HG03571 (cell line): ENCODE measurements around the gene SLC8A2.
"Not testable (repeated sequence)": the region's sequence is repeated elsewhere in the genome, so short reads cannot be mapped to it uniquely, and the experiment has no call there.

Experiments
- ATAC-seq: cut with Tn5 transposase; IDR thresholded peaks from one replicate; pipeline ENCODE4 v1.9.1; 2021; ENCODE audit not compliant: unreplicated experiment

Gene SLC8A2

DNA sequence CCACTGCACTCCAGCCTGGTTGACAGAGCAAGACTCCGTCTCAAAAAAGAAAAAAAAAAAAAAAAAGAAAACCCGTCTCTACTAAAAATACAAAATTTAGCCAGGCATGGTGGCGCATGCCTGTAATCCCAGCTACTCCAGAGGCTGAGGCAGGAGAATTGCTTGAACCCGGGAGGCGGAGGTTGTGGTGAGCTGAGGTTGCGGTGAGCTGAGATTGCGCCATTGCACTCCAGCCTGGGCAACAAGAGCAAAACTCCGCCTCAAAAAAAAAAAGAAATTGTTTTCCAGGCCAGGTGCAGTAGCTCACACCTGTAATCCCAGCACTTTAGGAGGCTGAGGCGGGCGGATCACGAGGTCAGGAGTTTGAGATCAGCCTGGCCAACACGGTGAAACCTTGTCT lies 85.1 kb downstream of the SLC8A2 start:
- not testable (repeated sequence) for ATAC-seq

- ATAC-seq: not testable (repeated sequence)
Observed at GRCh38 chr19:47384533-47384932, 87.2 kb downstream of the SLC8A2 start.

- ATAC-seq: not testable (repeated sequence)
Observed at GRCh38 chr19:47383890-47384289, 87.8 kb downstream of the SLC8A2 start.

DNA sequence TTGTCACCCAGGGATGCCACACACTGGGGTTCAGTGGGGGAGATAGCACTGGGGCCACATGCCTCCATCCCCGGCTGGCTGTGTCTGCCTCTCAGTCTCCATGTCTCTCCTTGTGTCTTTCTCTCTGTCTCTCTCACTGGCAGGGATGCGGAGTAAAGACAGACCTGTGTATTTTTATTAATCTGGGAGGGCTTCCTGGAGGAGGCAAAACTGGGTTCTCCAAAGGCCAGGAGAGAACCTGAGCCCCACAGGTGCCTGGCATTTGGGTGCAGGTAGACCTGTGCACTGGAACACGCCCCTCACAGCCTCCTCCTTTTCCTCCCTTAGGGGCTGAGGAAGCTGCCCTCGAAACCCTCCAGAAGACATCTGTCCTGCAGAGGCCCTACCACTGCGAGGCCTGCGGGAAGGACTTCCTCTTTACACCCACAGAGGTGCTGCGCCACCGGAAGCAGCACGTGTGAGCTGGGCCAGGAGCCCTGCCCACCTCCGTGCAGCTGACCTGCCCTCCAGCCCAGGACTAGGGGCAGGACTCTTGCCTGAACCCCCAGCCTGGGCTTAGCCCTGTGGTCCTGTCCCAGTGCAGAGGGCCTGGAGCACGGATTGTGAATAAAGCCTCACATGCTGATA lies 89.9 kb downstream of the SLC8A2 start:
- no peak for ATAC-seq

- ATAC-seq: no peak
Observed at GRCh38 chr19:47381121-47381520, 90.6 kb downstream of the SLC8A2 start.

DNA sequence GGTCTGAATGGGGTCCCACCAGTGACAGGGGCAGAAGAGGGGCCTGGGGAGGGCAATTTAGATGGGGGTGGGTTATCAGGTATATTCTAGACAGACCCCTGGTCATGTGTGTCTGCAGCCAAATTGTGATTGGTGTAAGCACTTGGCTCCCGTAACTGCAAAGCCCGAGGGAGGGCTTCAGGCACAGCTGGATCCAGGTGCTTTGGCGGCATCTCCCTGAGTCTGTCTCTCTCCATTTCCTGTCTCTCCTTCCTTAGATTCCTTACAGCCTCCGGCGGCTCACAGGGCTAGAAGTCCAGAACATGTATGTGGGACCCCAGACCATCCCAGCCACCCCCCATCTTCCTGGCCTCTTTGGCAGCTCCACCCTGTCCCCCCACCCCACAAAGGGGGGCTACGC lies 91.1 kb downstream of the SLC8A2 start:
- ATAC-seq: no peak

DNA sequence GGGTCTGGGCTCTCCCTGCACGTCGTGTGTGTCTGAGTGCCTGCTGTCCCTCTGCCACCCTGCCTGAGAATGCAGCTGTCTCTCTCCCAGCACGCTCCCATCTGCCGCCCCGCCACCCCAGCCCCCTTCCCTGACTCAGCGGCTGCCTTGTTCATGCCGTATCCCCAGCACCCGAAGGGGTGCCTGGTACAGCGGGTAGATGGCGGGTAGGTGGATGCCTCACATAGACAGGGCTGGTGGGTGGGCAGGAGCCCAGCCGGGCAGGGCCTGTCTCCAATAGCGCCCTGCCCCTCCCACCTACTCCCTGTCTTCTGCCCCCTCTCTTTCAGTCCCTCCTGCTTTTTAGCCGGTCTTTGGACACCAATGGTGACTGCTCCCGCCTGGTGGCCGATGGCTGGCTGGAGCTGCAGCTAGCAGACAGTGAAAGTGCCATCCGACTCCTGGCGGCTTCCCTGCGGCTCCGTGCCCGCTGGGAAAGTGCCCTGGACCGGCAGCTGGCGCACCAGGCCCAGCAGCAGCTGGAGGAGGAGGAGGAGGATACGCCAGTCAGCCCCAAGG lies 92.2 kb downstream of the SLC8A2 start:
- no peak for ATAC-seq

DNA sequence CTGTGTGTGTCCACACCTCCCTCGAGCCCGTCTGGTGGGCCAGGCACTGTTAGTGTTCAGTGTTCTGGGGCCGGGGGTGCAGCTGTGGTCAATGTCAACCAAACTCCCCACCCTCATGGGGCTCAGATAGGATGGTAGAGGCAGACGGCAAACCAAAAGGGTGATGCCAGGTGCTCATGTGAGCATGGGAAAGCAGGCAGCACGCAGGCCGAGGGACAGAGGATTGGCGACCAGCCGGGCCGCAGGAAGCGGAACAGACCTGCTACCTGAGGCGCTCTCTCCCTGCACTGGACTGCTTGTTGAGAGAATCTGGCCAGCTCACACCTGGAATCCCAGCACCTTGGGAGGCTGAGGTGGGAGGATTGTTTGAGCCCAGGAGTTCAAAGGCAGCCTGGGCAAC lies 93.4 kb downstream of the SLC8A2 start:
- ATAC-seq: no peak
